Head of caudate nucleus (tissue), 42 donors: ENCODE measurements around the gene ADPRM.

Experiments used
- DNase-seq, 42 donors: peaks; one replicate each; pipeline versions ENCODE4 v3.0.0 to v3.0.0-alpha.2; 2020 to 2021; ENCODE audit warnings: mixed read lengths in 7 of 42
- intact Hi-C: fragments of 100-400 bp; cut with DNase I; formaldehyde crosslinking; loops from one replicate; pipeline ENCODE4 v1.15.0; 2022

The ADPRM gene

GRCh38 chr17:10756619-10757018, 59.2 kb downstream of the ADPRM start:
- intact Hi-C loops = no loop called here
- no peak for DNase-seq

GRCh38 chr17:10757067-10757466, 59.7 kb downstream of the ADPRM start:
- no peak for DNase-seq
- intact Hi-C loops = no loop called here

GRCh38 chr17:10757647-10758046, 60.3 kb downstream of the ADPRM start:
- DNase-seq = no peak
- intact Hi-C loops = no loop called here

- DNase-seq = no peak
- intact Hi-C loops = no loop called here
These were observed 60.7 kb downstream of the ADPRM start for GRCh38 chr17:10758062-10758461.
